WI38 (cell line): ENCODE results near the gene CHD6.
"Not testable (repeated sequence)": the region's sequence is repeated elsewhere in the genome, so short reads cannot be mapped to it uniquely, and the experiment has no call there.

Experiments
- H3K4me3 ChIP-seq: 2 replicates; pipeline ENCODE4 v1.5.1; 2011; ENCODE audit warnings: low read depth, mild to moderate bottlenecking, control low read depth, low read length
- CTCF ChIP-seq: IDR thresholded peaks from 2 replicates; pipeline ENCODE4 v1.5.1; 2012; ENCODE audit warnings: low read depth, mild to moderate bottlenecking, control low read depth, low read length

CHD6 gene

GRCh38 chr20:41540918-41541317, 77.3 kb downstream of the CHD6 start:
- no peak overlapping the region for H3K4me3 ChIP-seq
- TF ChIP-seq CTCF: no peak

- TF ChIP-seq CTCF: no peak
- H3K4me3 ChIP-seq: no peak overlapping the region
Observed at GRCh38 chr20:41540459-41540858, 77.7 kb downstream of the CHD6 start.

- no peak for TF ChIP-seq CTCF
- H3K4me3 ChIP-seq: no peak overlapping the region
Observed at GRCh38 chr20:41538810-41539596, 79.2 kb downstream of the CHD6 start.

GRCh38 chr20:41537865-41538264, 80.3 kb downstream of the CHD6 start:
- no peak overlapping the region for H3K4me3 ChIP-seq
- no peak for TF ChIP-seq CTCF

GRCh38 chr20:41535551-41535950, 82.6 kb downstream of the CHD6 start:
- not testable (repeated sequence) for H3K4me3 ChIP-seq

GRCh38 chr20:41534842-41535241, 83.3 kb downstream of the CHD6 start:
- no peak overlapping the region for H3K4me3 ChIP-seq
- no peak for TF ChIP-seq CTCF

- no peak for TF ChIP-seq CTCF
- no peak overlapping the region for H3K4me3 ChIP-seq
Observed at GRCh38 chr20:41534170-41534569, 84.0 kb downstream of the CHD6 start.

GRCh38 chr20:41533537-41534136, 84.5 kb downstream of the CHD6 start:
- no peak for TF ChIP-seq CTCF

More at GRCh38 chr20:41533537-41534136, 84.5 kb downstream of the CHD6 start:
- H3K4me3 ChIP-seq: no peak overlapping the region
